Activated CD4-positive, CD25-positive, alpha-beta regulatory T cell treated with anti-CD3 and anti-CD28 coated beads, Interleukin-2, amount 50 U/mL, for 24 hours (primary cell): Measurements from ENCODE around the gene SNRNP27.
"Not testable (repeated sequence)": the region's sequence is repeated elsewhere in the genome, so short reads cannot be mapped to it uniquely, and the experiment has no call there.

Experiments
- ATAC-seq, 2 donors: fragments of 150-1000 bp; cut with Tn5 transposase; one replicate each; pipeline ENCODE4 v1.10.0; 2021; ENCODE audit warnings: mild to moderate bottlenecking in 1 of 2, moderate library complexity in 1 of 2

The SNRNP27 gene

GRCh38 chr2:69893684-69894551 is at the start of gene SNRNP27:
Gene SNRNP27 (plus strand): TSS chr2:69893956. CDS start chr2:69893985, 29 bp downstream.
- peak; percentile 82 to 89 for ATAC-seq

- no peak for ATAC-seq
These were observed 49.8 kb upstream of the SNRNP27 start for GRCh38 chr2:69843993-69844392.

- no peak for ATAC-seq
These were observed 49.2 kb upstream of the SNRNP27 start for GRCh38 chr2:69844560-69844959.

- no peak for ATAC-seq
These were observed 47.3 kb upstream of the SNRNP27 start for GRCh38 chr2:69846182-69847067.

GRCh38 chr2:69847068-69847828 is 46.5 kb upstream of the SNRNP27 start:
- no peak for ATAC-seq

- ATAC-seq: no peak
These were observed 45.5 kb upstream of the SNRNP27 start for GRCh38 chr2:69848186-69848790.

GRCh38 chr2:69858261-69858660 is 35.5 kb upstream of the SNRNP27 start:
- no peak for ATAC-seq

GRCh38 chr2:69863298-69863697 is 30.5 kb upstream of the SNRNP27 start:
- ATAC-seq: no peak

GRCh38 chr2:69888451-69888850 is 5.3 kb upstream of the SNRNP27 start:
- ATAC-seq: no peak

GRCh38 chr2:69889302-69889701 is 4.5 kb upstream of the SNRNP27 start:
- no peak for ATAC-seq

GRCh38 chr2:69890881-69891280 is 2.9 kb upstream of the SNRNP27 start:
- no peak for ATAC-seq

- ATAC-seq: not testable (repeated sequence)
These were observed 825 bp upstream of the SNRNP27 start for GRCh38 chr2:69892838-69893424.

- not testable (repeated sequence) for ATAC-seq
These were observed 981 bp downstream of the SNRNP27 start for GRCh38 chr2:69894737-69895136.

GRCh38 chr2:69902213-69902922 is 8.6 kb downstream of the SNRNP27 start:
- peak; percentile 17 to 25 for ATAC-seq

- no peak for ATAC-seq
These were observed 13.5 kb downstream of the SNRNP27 start for GRCh38 chr2:69907216-69907615.

GRCh38 chr2:69911985-69912563 is 18.3 kb downstream of the SNRNP27 start:
- ATAC-seq: no peak

GRCh38 chr2:69914164-69914949 is 20.6 kb downstream of the SNRNP27 start:
- ATAC-seq: peak; percentile 92 to 93

- no peak for ATAC-seq
These were observed 21.5 kb downstream of the SNRNP27 start, which contains the start of gene MXD1 for GRCh38 chr2:69914950-69915945. Gene MXD1 (plus strand): TSS chr2:69915109. CDS start chr2:69915331, 222 bp downstream.

- ATAC-seq: no peak
These were observed 22.4 kb downstream of the SNRNP27 start for GRCh38 chr2:69916106-69916505.
